NCI-H510A (cell line): ENCODE data around the gene ADGRG1.
"Not testable (repeated sequence)": the region's sequence is repeated elsewhere in the genome, so short reads cannot be mapped to it uniquely, and the experiment has no call there.

ENCODE experiments used
- DNase-seq: peaks from one replicate; lab custom pipeline; 2025; lab: John Stamatoyannopoulos, UW

ADGRG1 gene

GRCh38 chr16:57666353-57667047 is 38.1 kb downstream of the ADGRG1 start:
- DNase-seq, result no peak

GRCh38 chr16:57667048-57667525 is 38.7 kb downstream of the ADGRG1 start:
- no peak for DNase-seq

GRCh38 chr16:57667526-57668262 is 39.3 kb downstream of the ADGRG1 start:
- no peak for DNase-seq

- DNase-seq, result no peak
Measured at GRCh38 chr16:57668263-57668571, 39.8 kb downstream of the ADGRG1 start, which contains the start of gene ADGRG3. Gene ADGRG3 (plus strand): TSS chr16:57668306. CDS start chr16:57668348, 42 bp downstream.

- DNase-seq, result no peak
Measured at GRCh38 chr16:57668630-57669475, 40.4 kb downstream of the ADGRG1 start.

GRCh38 chr16:57669476-57670162 is 41.2 kb downstream of the ADGRG1 start:
- DNase-seq, result no peak

GRCh38 chr16:57670196-57670595 is 41.8 kb downstream of the ADGRG1 start:
- no peak for DNase-seq

GRCh38 chr16:57671451-57671850 is 43.0 kb downstream of the ADGRG1 start:
- DNase-seq, result not testable (repeated sequence)

- no peak for DNase-seq
Measured at GRCh38 chr16:57672416-57672815, 44.0 kb downstream of the ADGRG1 start.

GRCh38 chr16:57672824-57673223 is 44.4 kb downstream of the ADGRG1 start:
- no peak for DNase-seq

GRCh38 chr16:57675741-57676551 is 47.5 kb downstream of the ADGRG1 start:
- no peak for DNase-seq

GRCh38 chr16:57676553-57677085 is 48.2 kb downstream of the ADGRG1 start:
- DNase-seq, result no peak

- no peak for DNase-seq
Measured at GRCh38 chr16:57677622-57678369, 49.4 kb downstream of the ADGRG1 start.

GRCh38 chr16:57679016-57679415 is 50.6 kb downstream of the ADGRG1 start:
- no peak for DNase-seq

GRCh38 chr16:57679767-57680482 is 51.5 kb downstream of the ADGRG1 start:
- DNase-seq, result no peak

- no peak for DNase-seq
Measured at GRCh38 chr16:57680842-57681375, 52.5 kb downstream of the ADGRG1 start.

GRCh38 chr16:57681950-57682728 is 53.7 kb downstream of the ADGRG1 start:
- no peak for DNase-seq
